Measurements from ENCODE around the gene ANKRD34A.
A peak's percentile ranks its signal among the peaks of the same experiment; 100 is the strongest.

Gene ANKRD34A

DNA sequence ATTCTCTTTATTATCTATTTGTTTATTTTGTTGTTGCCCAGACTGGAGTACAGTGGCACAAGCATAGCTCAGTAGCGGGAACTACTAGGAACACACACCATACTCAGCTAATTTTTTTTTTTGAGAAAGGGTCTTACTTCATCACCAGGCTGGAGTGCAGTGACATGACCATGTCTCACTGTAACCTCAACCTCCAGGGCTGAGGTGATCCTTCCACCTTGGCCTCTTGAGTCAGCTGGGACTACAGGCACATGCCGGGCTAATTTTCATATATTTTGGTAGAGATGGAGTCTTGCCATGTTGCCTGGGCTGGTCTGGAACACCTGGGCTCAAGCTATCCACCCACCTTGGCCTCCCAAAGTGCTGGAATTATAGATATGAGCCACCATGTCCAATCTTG is 37.3 kb upstream of the ANKRD34A start:
- in situ Hi-C loops (cut with MboI; ENCODE audit: low pct_unique_long_range_greater_than_20kb, low sequenced_read_pairs, unreplicated experiment), result loop anchor here (25.0 kb wide), 1 partner anchor 114 kb away; the partner anchor contains the start of gene ANKRD35
- TF ChIP-seq, protein P1, sequence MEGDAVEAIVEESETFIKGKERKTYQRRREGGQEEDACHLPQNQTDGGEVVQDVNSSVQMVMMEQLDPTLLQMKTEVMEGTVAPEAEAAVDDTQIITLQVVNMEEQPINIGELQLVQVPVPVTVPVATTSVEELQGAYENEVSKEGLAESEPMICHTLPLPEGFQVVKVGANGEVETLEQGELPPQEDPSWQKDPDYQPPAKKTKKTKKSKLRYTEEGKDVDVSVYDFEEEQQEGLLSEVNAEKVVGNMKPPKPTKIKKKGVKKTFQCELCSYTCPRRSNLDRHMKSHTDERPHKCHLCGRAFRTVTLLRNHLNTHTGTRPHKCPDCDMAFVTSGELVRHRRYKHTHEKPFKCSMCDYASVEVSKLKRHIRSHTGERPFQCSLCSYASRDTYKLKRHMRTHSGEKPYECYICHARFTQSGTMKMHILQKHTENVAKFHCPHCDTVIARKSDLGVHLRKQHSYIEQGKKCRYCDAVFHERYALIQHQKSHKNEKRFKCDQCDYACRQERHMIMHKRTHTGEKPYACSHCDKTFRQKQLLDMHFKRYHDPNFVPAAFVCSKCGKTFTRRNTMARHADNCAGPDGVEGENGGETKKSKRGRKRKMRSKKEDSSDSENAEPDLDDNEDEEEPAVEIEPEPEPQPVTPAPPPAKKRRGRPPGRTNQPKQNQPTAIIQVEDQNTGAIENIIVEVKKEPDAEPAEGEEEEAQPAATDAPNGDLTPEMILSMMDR (IDR thresholded peaks at IDR 0.05; ENCODE audit: extremely low read depth, insufficient read depth, missing control alignments), result no peak

DNA sequence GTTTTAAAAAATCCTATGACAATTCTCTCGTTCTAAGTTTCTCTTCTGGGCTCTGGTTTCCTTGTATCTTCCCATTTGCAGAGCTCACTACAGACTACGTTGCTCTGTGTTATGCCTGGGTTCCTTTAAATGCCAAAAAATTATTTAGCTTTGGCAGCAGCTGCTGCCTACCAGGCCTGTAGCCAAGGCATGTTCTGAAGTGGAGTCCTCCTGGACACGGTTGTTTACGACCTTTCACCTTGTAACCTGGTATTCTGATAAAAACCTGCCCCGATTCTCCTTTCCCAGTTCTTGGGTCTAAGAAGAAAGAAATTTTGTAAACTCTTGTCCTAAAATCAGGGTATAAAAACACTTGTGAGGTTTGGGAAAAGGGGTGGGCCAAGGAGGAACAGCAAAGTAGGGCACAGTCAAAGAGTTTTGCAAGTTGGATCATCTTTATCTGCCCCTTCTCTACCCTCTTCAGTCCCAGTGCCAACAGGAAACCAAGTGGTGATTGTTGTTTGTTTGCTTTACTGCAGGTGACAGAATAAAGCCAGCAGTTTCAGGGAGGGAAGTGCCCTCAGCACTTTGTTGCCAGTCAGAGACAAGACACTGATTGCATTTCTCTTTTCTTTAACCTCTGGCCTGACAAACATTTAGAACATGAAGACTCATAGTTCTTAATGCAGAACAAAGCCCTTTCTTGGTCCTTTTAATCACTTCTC is 35.1 kb upstream of the ANKRD34A start:
- no peak for DNase-seq (ENCODE audit: low spot score)
- TF ChIP-seq, protein P1 (IDR thresholded peaks at IDR 0.05; ENCODE audit: extremely low read depth, insufficient read depth, missing control alignments), result no peak
- in situ Hi-C loops (cut with MboI; ENCODE audit: low pct_unique_long_range_greater_than_20kb, low sequenced_read_pairs, unreplicated experiment), result loop anchor here (25.0 kb wide), 1 partner anchor 112 kb away; the partner anchor contains the start of gene ANKRD35

More for the DNA sequence above, 37.3 kb upstream of the ANKRD34A start:
- DNase-seq (ENCODE audit: low spot score), result no peak

DNA sequence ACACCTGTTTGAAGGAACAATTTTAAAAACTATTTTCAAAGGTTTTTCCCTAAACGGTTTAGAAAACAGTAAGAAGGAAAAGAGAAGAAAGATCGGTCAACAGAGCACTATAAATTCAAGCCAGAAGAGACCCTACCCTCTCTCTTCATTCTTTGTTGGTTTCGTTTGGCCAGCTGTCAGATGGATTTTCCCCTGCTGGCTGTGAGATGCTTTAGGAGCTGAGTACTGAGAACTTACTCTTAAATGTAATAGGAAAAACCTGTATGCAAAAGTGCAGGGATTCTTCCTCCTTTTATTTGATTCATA is 33.3 kb upstream of the ANKRD34A start:
- TF ChIP-seq, protein P1 (IDR thresholded peaks at IDR 0.05; ENCODE audit: extremely low read depth, insufficient read depth, missing control alignments), result no peak
- no peak for DNase-seq (ENCODE audit: low spot score)
- in situ Hi-C loops (cut with MboI; ENCODE audit: low pct_unique_long_range_greater_than_20kb, low sequenced_read_pairs, unreplicated experiment), result no loop called here

DNA sequence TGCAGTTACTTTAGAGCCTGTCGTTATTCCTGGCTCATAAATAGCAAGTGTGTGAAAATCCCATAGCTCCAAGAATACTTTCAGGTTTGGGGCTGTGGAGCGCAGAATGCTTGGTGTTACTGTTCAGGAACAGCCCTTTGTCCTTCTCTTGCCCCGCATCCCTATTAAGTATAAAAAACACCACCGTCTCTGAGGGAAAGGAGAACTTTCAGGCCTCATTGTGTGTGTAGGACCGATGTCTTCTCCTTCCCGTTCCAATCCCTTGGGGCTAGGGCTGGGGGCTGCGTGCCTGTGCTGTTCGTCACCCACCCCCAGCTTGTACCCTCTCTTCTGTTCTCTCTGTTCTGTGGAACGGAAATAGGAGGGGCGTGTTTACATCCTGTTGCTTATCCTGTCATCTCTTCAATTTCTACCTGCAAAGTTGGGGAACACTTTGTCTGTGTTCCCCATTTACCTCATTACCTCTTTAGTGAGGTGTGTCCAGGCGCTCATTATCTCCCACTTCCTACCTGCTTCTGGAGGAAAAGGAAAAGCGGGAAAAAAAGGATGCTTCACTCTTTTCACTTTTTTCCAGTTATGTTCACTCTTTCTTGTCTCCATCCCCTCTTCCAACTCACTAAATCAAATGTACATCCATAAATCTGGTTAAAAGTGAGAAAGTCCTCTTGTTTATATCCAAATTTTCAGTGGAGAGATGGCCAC is 32.8 kb upstream of the ANKRD34A start:
- peak; percentile 53 for DNase-seq (ENCODE audit: low spot score)
- in situ Hi-C loops (cut with MboI; ENCODE audit: low pct_unique_long_range_greater_than_20kb, low sequenced_read_pairs, unreplicated experiment), result no loop called here
- TF ChIP-seq, protein P1 (IDR thresholded peaks at IDR 0.05; ENCODE audit: extremely low read depth, insufficient read depth, missing control alignments), result no peak

DNA sequence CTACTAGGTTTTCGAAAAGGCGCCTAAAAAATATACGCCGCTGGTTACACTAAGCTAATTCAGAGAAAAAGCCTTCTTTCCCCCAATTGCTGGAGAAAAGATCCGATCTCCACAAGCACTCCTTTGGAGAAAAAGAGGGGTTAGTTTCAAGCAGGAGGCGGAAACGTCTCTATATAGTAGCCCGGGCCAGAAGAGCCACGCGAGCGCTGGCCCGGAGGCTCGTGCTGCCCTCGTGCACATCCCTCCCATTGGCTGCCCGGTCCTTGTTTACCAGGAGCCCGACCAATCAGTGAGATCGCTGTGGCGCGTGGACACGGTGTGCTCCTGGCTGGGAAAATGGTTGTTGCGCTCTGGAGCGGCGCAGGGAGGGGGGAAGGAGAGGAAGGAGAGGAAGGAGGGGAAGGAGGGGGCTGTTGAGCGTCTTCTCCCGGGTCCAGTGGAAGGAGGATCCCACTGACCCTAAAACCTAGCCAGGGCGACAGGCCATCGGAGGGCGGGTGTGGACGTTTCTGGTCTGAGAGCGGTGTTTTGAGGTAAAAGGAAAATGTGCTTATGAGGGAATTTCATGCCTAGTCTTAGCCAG is 32.1 kb upstream of the ANKRD34A start, which contains the start of gene TXNIP:
Gene TXNIP (minus strand): TSS at position 147 of the 583 bp plus-strand sequence. CDS start 313 bp downstream, outside the sequence.
- DNase-seq (ENCODE audit: low spot score), result peak; percentile 94
- TF ChIP-seq, protein P1 (IDR thresholded peaks at IDR 0.05; ENCODE audit: extremely low read depth, insufficient read depth, missing control alignments), result no peak
- in situ Hi-C loops (cut with MboI; ENCODE audit: low pct_unique_long_range_greater_than_20kb, low sequenced_read_pairs, unreplicated experiment), result no loop called here

DNA sequence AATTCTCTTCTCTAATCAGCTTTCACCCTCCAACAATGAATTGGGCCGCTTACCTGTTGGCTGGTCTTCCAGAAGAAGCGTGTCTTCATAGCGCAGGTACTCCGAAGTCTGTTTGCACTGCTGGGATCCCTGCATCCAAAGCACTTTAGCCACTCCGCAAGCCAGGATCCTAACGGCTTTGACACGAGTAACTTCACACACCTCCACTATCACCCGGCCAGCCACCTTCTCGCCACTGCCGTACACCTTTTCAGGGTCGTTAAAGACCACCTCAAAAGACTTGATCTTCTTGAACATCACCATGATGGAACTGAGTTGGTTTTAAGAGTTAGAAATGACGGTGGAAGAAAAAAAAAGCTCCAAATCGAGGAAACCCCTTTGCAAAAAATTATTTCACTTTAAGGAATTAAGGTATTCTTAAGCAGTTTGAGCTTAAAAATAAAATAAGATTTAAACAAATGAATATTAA is 31.6 kb upstream of the ANKRD34A start:
- DNase-seq (ENCODE audit: low spot score), result no peak
- TF ChIP-seq, protein P1 (IDR thresholded peaks at IDR 0.05; ENCODE audit: extremely low read depth, insufficient read depth, missing control alignments), result no peak
- in situ Hi-C loops (cut with MboI; ENCODE audit: low pct_unique_long_range_greater_than_20kb, low sequenced_read_pairs, unreplicated experiment), result no loop called here

Measured in GM13977 (cell line).